Neural progenitor cell (in vitro differentiated cells): Measurements from ENCODE around the gene ZNF329. TPM values are rescaled to one million over a fixed set of nuclear protein-coding genes. Genes with fewer than 3 reads are reported as not detected.

Experiments used
- DNase-seq: peaks from one replicate; pipeline ENCODE4 v3.0.0-alpha.2; 2016; ENCODE audit warnings: low spot score
- H2AFZ ChIP-seq: fragments of 200-600 bp; sonication (generic); replicated peaks from 2 replicates; pipeline ENCODE4 v1.6.1; 2016; ENCODE audit warnings: antibody characterized with exemption
- H3F3A ChIP-seq: fragments of 200-600 bp; sonication (generic); 2 replicates; pipeline ENCODE4 v1.6.1; 2016; ENCODE audit warnings: antibody characterized with exemption, low read depth
- H3K27ac ChIP-seq: fragments of 200-600 bp; sonication (generic); 2 replicates; pipeline ENCODE4 v1.5.1; 2016; ENCODE audit warnings: mild to moderate bottlenecking
- H3K27me3 ChIP-seq: fragments of 200-600 bp; sonication (generic); 2 replicates; pipeline ENCODE4 v1.6.1; 2016; ENCODE audit warnings: mild to moderate bottlenecking, moderate library complexity
- H3K36me3 ChIP-seq: fragments of 200-600 bp; sonication (generic); 2 replicates; pipeline ENCODE4 v1.5.1; 2016
- H3K4me1 ChIP-seq: fragments of 200-600 bp; sonication (generic); 2 replicates; pipeline ENCODE4 v1.6.1; 2016; ENCODE audit warnings: mixed run types
- H3K4me2 ChIP-seq: fragments of 200-600 bp; sonication (generic); 2 replicates; pipeline ENCODE4 v1.6.1; 2016
- H3K4me3 ChIP-seq: fragments of 200-600 bp; sonication (generic); 2 replicates; pipeline ENCODE4 v1.5.1; 2016
- H3K79me2 ChIP-seq: fragments of 200-600 bp; sonication (generic); 2 replicates; pipeline ENCODE4 v1.6.1; 2016; ENCODE audit warnings: low read depth
- H3K9ac ChIP-seq: fragments of 200-600 bp; sonication (generic); 2 replicates; pipeline ENCODE4 v1.6.1; 2016
- H3K9me3 ChIP-seq: fragments of 200-600 bp; sonication (generic); 2 replicates; pipeline ENCODE4 v1.5.1; 2016; ENCODE audit warnings: low read depth
- H4K20me1 ChIP-seq: fragments of 200-600 bp; sonication (generic); 2 replicates; pipeline ENCODE4 v1.6.1; 2016; ENCODE audit warnings: low read depth
- H3K27ac Mint-ChIP-seq: 3 replicates; pipeline ENCODE4 v1.8.0; 2021; ENCODE audit warnings: mixed read lengths
- H3K27me3 Mint-ChIP-seq: 2 replicates; pipeline ENCODE4 v1.8.0; 2022; ENCODE audit warnings: low read depth, mild to moderate bottlenecking, inconsistent platforms, moderate library complexity, mixed read lengths; ENCODE audit not compliant: insufficient read depth
- H3K36me3 Mint-ChIP-seq: 3 replicates; pipeline ENCODE4 v1.8.0; 2021; ENCODE audit warnings: mixed read lengths
- H3K4me1 Mint-ChIP-seq: 3 replicates; pipeline ENCODE4 v1.8.0; 2021; ENCODE audit warnings: mixed read lengths
- H3K4me3 Mint-ChIP-seq: 3 replicates; pipeline ENCODE4 v1.8.0; 2021; ENCODE audit warnings: mild to moderate bottlenecking, moderate library complexity, mixed read lengths
- H3K9me3 Mint-ChIP-seq: 3 replicates; pipeline ENCODE4 v1.8.0; 2020; ENCODE audit warnings: mixed read lengths
- EZH2 ChIP-seq: fragments of 200-600 bp; sonication (generic); IDR thresholded peaks from 2 replicates; pipeline ENCODE4 v1.6.1; 2017; ENCODE audit warnings: antibody characterized with exemption, mild to moderate bottlenecking, moderate library complexity
- EZH2phosphoT487 ChIP-seq: fragments of 200-600 bp; sonication (generic); IDR thresholded peaks from 2 replicates; pipeline ENCODE4 v1.6.1; 2017; ENCODE audit warnings: antibody characterized with exemption
- total RNA-seq: library from RNA; depleted of rRNA; stranded (reverse); fragments of >200 nt; gene quantifications from 2 replicates; pipeline ENCODE4 v1.2.3, GENCODE V29; 2015; ENCODE audit warnings: low replicate concordance
- TF ChIP-seq, protein P1 (sequence below): fragments of 200-600 bp; sonication (generic); IDR thresholded peaks from 2 replicates; pipeline ENCODE4 v1.5.1; 2017; ENCODE audit warnings: antibody characterized with exemption, mild to moderate bottlenecking

Gene ZNF329
- total RNA-seq, 1 donor from 2014 or later = 36.2 TPM

DNA sequence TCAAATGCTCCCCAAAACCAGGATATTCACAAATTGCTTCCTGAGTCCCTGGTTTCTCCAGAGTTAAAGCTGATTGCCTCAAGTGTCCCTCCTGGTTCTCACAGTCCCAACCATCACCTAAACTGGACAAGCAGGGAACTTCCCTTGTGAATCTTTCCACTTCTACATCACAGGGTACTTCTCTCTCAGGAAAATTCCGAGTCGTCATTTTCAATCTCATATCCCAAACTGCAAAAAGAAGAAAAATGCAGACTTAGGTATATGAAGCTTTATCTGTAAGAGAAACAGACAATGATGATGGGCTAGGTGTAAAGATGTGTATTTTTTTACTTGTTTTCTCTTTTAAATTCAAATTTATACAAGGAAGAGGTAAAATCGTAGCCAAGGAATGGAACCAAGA lies 21.3 kb downstream of the ZNF329 start:
- Histone ChIP-seq H3K4me2 (no peak overlapping the region), H3K9me3 (peaks cover 69% of the 10 kb centered on the region)
- no peaks in the 10 kb centered on the region for H3K4me1 Mint-ChIP-seq

DNA sequence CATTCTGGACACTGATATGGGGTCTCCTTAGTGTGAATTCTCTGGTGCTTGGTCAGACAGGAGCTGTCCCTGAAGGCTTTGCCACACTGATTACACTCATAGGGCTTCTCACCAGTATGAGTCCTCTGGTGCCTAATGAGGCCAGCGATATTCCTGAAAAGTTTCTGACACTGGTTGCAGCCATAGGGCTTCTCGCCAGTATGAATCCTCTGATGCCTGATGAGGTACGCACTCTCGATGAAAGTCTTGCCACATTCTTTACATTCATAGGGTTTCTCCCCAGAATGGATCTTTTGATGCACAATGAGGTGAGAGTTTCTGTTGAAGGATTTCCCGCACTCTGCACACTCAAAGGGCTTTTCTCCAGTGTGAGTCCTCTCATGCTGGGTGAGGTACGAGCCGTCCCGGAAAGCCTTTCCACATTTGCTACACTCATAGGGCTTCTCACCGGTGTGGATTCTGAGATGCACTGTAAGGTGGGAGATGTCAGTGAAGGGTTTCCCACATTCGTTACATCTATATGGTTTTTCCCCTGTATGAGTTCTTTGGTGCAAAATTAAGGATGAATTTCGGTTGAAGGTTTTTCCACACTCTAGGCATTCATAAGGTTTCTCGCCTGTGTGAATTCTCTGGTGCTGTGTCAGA lies 22.4 kb downstream of the ZNF329 start:
- H3K4me3 Mint-ChIP-seq = no peak overlapping the region
- Histone ChIP-seq H3K36me3 (peaks cover 57% of the 10 kb centered on the region), H2AFZ (no peak overlapping the region), H3K9ac (no peak overlapping the region), H4K20me1 (no peaks in the 10 kb centered on the region), H3K4me1 (no peaks in the 10 kb centered on the region), H3F3A (peaks cover 8% of the 10 kb centered on the region), H3K4me3 (peak overlapping the region; percentile 3), H3K79me2 (no peaks in the 10 kb centered on the region), H3K27ac (no peak overlapping the region), H3K4me2 (no peak overlapping the region), H3K27me3 (no peaks in the 10 kb centered on the region), H3K9me3 (peaks cover 58% of the 10 kb centered on the region)
- H3K27me3 Mint-ChIP-seq = peaks cover 4% of the 10 kb centered on the region
- no peak overlapping the region for H3K27ac Mint-ChIP-seq
- no peaks in the 10 kb centered on the region for H3K4me1 Mint-ChIP-seq
- DNase-seq = no peak
- peaks cover 90% of the 10 kb centered on the region for H3K9me3 Mint-ChIP-seq
- peaks cover 55% of the 10 kb centered on the region for H3K36me3 Mint-ChIP-seq
- TF ChIP-seq EZH2phosphoT487 (no peak), EZH2 (no peak)
- TF ChIP-seq, protein P1, sequence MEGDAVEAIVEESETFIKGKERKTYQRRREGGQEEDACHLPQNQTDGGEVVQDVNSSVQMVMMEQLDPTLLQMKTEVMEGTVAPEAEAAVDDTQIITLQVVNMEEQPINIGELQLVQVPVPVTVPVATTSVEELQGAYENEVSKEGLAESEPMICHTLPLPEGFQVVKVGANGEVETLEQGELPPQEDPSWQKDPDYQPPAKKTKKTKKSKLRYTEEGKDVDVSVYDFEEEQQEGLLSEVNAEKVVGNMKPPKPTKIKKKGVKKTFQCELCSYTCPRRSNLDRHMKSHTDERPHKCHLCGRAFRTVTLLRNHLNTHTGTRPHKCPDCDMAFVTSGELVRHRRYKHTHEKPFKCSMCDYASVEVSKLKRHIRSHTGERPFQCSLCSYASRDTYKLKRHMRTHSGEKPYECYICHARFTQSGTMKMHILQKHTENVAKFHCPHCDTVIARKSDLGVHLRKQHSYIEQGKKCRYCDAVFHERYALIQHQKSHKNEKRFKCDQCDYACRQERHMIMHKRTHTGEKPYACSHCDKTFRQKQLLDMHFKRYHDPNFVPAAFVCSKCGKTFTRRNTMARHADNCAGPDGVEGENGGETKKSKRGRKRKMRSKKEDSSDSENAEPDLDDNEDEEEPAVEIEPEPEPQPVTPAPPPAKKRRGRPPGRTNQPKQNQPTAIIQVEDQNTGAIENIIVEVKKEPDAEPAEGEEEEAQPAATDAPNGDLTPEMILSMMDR = no peak

More for the DNA sequence above, 21.3 kb downstream of the ZNF329 start:
- Mint-ChIP-seq H3K4me3 (no peak overlapping the region), H3K36me3 (peaks cover 66% of the 10 kb centered on the region), H3K9me3 (peaks cover 91% of the 10 kb centered on the region), H3K27me3 (peaks cover 4% of the 10 kb centered on the region), H3K27ac (no peak overlapping the region)
- no peak overlapping the region for H3K9ac ChIP-seq
- no peak overlapping the region for H2AFZ ChIP-seq
- no peaks in the 10 kb centered on the region for H3K4me1 ChIP-seq
- H3K27ac ChIP-seq = no peak overlapping the region
- no peaks in the 10 kb centered on the region for H4K20me1 ChIP-seq
- no peak for DNase-seq
- H3F3A ChIP-seq = peaks cover 8% of the 10 kb centered on the region
- no peaks in the 10 kb centered on the region for H3K27me3 ChIP-seq
- no peak overlapping the region for H3K4me3 ChIP-seq
- TF ChIP-seq, protein P1 = no peak
- TF ChIP-seq EZH2phosphoT487 (no peak), EZH2 (no peak)
- peaks cover 68% of the 10 kb centered on the region for H3K36me3 ChIP-seq
- no peaks in the 10 kb centered on the region for H3K79me2 ChIP-seq

DNA sequence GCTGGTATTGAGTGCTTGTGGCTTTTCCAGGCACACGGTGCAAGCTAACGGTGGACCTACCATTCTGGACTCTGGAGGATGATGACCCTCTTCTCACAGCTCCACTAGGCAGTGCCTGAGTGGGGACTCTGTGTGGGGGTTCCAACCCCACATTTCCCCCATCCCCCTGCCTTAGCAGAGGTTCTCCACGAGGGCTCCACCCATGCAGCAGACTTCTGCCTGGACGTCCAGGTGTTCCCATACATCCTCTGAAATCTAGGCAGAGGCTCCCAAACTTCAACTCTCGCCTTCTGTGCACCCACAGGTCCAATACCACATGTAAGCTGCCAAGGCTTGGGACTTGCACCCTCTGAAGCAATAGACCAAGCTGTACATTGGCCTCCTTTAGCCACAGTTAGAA lies 27.2 kb downstream of the ZNF329 start:
- H3K36me3 Mint-ChIP-seq = peaks cover 31% of the 10 kb centered on the region
- no peak overlapping the region for H3K27ac Mint-ChIP-seq

More for the DNA sequence above, 27.2 kb downstream of the ZNF329 start:
- Mint-ChIP-seq H3K27me3 (peaks cover 15% of the 10 kb centered on the region), H3K9me3 (peaks cover 90% of the 10 kb centered on the region), H3K4me3 (no peak overlapping the region), H3K4me1 (no peaks in the 10 kb centered on the region)
- Histone ChIP-seq H3F3A (peaks cover under 1% of the 10 kb centered on the region), H3K4me1 (no peaks in the 10 kb centered on the region), H3K4me2 (no peak overlapping the region), H3K4me3 (no peak overlapping the region), H3K79me2 (no peaks in the 10 kb centered on the region), H3K27ac (no peak overlapping the region), H3K27me3 (no peaks in the 10 kb centered on the region), H2AFZ (no peak overlapping the region), H4K20me1 (no peaks in the 10 kb centered on the region), H3K9ac (no peak overlapping the region), H3K9me3 (peaks cover 30% of the 10 kb centered on the region), H3K36me3 (peaks cover 18% of the 10 kb centered on the region)
- DNase-seq = peak; percentile 6
- TF ChIP-seq EZH2phosphoT487 (no peak), EZH2 (no peak)
- TF ChIP-seq, protein P1 = no peak
